ENCODE results near the gene ZDHHC11B.

DNA sequence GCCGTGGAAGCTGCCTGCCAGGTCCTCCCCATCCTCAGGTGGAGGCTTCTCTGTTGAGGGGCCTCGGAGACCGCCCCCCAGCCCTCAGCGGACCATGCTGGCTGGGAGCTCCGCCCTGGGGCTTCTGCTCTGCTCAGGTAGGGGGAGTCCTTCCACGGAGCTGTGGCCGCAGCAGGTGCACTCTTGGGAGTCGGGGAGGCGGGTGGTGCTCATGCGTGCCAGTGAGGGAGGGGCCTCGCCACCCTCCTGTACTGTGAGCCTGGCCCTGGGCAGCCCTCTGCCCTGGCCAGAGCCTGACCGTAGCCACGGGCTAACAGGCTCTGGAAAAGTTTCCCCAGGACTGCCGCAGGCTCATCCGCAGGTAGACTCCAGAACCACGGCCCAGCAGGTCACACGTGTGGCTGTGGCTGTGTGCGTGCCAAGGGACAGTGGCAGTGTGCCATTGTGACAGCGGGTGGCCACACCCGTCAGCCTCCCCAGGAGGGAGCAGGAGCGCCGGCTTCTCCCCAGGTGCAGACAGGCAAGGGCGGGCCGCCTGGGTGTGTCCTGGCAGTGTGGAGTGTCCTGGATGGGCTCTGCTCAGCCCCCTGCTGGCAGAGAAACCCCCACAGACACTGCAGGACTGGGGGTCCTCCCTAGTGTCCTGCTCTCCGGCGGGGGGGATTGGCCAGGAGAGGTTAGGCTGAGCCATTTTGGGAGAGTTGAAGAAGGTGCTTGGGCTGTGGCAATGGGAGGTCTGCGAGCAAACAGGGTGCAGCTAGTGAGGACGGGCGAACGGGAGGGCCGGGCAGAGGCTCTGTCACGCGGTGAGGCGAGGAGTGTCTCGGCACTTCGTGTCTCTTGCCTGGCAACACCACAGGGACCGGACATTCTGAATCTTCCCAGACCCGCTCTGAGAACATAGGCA is 120.8 kb downstream of the ZDHHC11B start:
- TF ChIP-seq, protein P1, sequence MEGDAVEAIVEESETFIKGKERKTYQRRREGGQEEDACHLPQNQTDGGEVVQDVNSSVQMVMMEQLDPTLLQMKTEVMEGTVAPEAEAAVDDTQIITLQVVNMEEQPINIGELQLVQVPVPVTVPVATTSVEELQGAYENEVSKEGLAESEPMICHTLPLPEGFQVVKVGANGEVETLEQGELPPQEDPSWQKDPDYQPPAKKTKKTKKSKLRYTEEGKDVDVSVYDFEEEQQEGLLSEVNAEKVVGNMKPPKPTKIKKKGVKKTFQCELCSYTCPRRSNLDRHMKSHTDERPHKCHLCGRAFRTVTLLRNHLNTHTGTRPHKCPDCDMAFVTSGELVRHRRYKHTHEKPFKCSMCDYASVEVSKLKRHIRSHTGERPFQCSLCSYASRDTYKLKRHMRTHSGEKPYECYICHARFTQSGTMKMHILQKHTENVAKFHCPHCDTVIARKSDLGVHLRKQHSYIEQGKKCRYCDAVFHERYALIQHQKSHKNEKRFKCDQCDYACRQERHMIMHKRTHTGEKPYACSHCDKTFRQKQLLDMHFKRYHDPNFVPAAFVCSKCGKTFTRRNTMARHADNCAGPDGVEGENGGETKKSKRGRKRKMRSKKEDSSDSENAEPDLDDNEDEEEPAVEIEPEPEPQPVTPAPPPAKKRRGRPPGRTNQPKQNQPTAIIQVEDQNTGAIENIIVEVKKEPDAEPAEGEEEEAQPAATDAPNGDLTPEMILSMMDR (IDR thresholded peaks at IDR 0.05; ENCODE audit: low read depth, low read length): no peak
- no peak for TF ChIP-seq EZH2phosphoT487 (IDR thresholded peaks at IDR 0.05; ENCODE audit: low read depth)

Data from OCI-LY3 (cell line).